Mesodermal cell (in vitro differentiated cells): ENCODE measurements around the gene GNB1L.

ENCODE experiments used
- H3K27ac ChIP-seq: 2 replicates; pipeline ENCODE4 v1.7.0; 2013; ENCODE audit warnings: mild to moderate bottlenecking, low read depth, low read length, moderate library complexity; ENCODE audit not compliant: severe bottlenecking
- H3K36me3 ChIP-seq: 2 replicates; pipeline ENCODE4 v1.7.1; 2013; ENCODE audit warnings: mild to moderate bottlenecking, low read length, moderate library complexity; ENCODE audit not compliant: control insufficient read depth, insufficient read depth
- H3K4me1 ChIP-seq: one replicate; pipeline ENCODE4 v1.7.1; 2013; ENCODE audit warnings: mild to moderate bottlenecking, low read length; ENCODE audit not compliant: insufficient read depth, control insufficient read depth, poor library complexity, severe bottlenecking
- H3K4me3 ChIP-seq: 2 replicates; pipeline ENCODE4 v1.7.0; 2013; ENCODE audit warnings: low read length, control low read depth, mild to moderate bottlenecking; ENCODE audit not compliant: insufficient read depth, poor library complexity, severe bottlenecking; ENCODE audit errors: extremely low read depth
- H3K9me3 ChIP-seq: 2 replicates; pipeline ENCODE4 v1.7.1; 2013; ENCODE audit warnings: mild to moderate bottlenecking, low read length, moderate library complexity; ENCODE audit not compliant: control insufficient read depth
- WGBS, 2 experiments: methylation state at CpG; one replicate each; pipeline ENCODE4 v1.1.5; 2013; ENCODE audit warnings: missing lambda C conversion rate in 2 of 2; ENCODE audit not compliant: insufficient coverage in 2 of 2; 5-methylcytosine and 5-hydroxymethylcytosine counted together

The GNB1L gene

DNA sequence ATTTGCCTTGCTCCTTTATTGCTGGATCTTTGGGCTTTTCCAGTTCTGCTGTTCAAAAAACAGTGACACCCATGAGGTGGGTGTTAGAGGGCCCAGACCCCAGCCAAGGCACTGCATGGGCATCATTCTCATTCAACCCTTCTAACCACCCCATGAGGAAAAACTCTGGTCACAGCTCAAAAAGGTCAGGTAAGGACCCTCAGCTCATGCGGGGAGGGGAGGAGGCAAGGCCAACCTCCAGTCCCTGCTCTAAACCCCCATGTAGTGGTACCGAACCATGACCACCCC, 7.4 kb downstream of the GNB1L start:
- H3K9me3 ChIP-seq, result no peaks in the 10 kb centered on the region
- no peak overlapping the region for H3K4me3 ChIP-seq
- 83 to 100% methylated on average over 1 of the region's 2 CpGs for WGBS, 2 experiments
- no peak overlapping the region for H3K27ac ChIP-seq
- peaks cover 34% of the 10 kb centered on the region for H3K4me1 ChIP-seq
- peaks cover 53% of the 10 kb centered on the region for H3K36me3 ChIP-seq

DNA sequence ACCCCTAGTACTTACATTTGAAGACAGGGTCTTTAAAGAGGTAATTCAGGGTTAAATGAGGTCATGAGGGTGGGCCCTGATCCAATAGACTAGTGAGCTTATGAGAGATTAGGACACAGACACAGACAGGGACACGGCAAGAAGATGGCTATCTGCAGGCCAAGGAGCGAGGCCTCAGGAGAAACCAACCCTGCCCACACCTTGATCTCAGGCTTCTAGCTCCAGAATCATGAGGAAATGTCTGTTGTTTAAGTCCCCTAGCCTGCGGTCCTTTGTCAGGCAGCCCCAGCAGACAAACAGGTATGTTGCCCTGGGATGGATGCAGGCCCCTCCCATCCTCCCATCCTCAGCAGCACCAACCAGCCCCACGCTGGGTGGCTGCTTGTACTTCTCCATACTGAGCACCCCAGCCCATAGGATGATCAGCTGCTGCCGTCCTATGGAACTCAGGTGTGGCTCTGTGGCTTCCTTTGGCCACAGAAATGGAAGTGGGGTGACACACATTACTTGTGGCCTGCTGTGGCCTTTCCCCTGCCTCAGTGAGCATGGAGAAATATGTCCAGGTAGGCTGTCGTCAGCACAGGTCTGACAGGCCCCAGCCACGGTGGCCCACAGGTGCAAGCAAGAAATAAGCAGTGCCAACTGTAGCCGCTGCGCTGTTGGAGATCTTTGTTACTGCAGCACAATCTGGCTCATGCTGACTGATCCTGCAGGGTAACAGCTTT, 7.9 kb downstream of the GNB1L start:
- H3K4me3 ChIP-seq, result no peak overlapping the region
- H3K9me3 ChIP-seq, result no peaks in the 10 kb centered on the region
- H3K27ac ChIP-seq, result no peak overlapping the region
- 95 to 98% methylated on average over 7 to 8 of the region's 9 CpGs for WGBS, 2 experiments
- peaks cover 48% of the 10 kb centered on the region for H3K36me3 ChIP-seq
- peaks cover 29% of the 10 kb centered on the region for H3K4me1 ChIP-seq

DNA sequence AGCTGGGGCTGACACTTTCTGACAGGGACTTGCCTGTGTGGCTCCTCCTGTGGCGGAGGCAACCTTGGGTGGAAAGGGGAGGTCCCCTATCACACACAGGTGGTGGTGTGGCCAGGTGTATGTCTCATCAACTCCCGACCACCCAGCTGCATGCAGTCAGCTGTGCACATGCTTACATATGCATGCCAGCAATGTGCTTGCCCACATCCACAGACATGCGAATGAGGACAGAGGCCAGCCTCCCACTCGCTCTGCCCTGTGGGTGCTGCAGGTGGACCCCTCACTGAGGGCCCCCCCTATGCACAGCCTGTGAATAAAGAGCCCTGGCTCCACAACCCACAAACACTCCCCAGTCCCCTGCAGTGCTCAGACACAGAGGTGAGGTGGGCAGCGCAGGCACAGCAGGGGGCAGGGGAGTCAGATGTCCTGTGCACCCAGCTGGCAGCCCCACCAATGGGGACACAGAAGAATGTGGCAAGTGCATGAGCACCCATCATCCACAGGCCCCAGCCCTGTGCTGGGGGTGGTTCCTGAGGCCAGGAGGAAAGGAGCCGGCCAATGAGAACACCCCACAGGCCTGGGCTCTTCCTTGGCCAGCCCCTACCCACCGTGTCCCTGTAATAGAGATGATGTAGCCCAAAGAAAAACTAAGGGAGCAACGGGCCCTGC, 9.5 kb downstream of the GNB1L start:
- H3K27ac ChIP-seq, result no peak overlapping the region
- H3K4me3 ChIP-seq, result no peak overlapping the region
- peaks cover 35% of the 10 kb centered on the region for H3K36me3 ChIP-seq
- peaks cover 20% of the 10 kb centered on the region for H3K4me1 ChIP-seq
- 88 to 92% methylated on average over 3 to 8 of the region's 8 CpGs for WGBS, 2 experiments
- no peaks in the 10 kb centered on the region for H3K9me3 ChIP-seq

DNA sequence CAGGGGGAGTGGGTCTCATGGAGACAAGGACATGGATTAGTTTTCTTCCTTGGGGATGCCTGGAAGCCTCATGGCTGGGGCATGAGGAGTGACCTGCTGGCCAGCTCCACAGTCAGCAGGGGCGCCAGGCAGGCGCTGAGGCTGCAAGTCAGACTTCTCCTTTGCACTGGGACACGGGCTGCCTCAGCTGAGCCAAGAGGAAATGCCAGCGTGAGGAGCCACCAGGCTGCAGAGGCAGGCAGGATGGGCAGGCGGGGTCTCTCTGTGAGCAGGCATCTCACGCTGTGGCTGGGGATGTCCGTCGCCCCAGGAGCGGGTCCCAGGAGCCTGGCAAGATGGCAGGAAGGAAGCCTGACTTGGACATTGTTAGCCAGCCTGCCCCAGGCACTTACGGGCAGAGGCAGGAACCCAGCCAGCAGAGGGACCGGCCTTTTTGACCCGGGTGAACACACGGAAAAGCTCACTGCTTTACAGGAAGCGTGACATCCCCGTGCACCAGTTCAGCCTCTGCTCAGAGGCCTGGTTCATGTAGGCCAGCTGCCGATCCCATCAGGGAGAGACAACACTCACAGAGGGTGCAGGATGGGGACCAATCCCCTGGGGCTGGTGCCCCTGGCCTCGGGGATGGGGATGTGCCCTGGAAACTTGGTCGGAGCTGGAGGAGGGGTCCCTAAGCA, 10.2 kb downstream of the GNB1L start:
- peaks cover 13% of the 10 kb centered on the region for H3K4me1 ChIP-seq
- H3K36me3 ChIP-seq, result peaks cover 28% of the 10 kb centered on the region
- H3K9me3 ChIP-seq, result no peaks in the 10 kb centered on the region
- 92 to 93% methylated on average over 15 to 18 of the region's 18 CpGs for WGBS, 2 experiments
- H3K27ac ChIP-seq, result no peak overlapping the region
- H3K4me3 ChIP-seq, result no peak overlapping the region

DNA sequence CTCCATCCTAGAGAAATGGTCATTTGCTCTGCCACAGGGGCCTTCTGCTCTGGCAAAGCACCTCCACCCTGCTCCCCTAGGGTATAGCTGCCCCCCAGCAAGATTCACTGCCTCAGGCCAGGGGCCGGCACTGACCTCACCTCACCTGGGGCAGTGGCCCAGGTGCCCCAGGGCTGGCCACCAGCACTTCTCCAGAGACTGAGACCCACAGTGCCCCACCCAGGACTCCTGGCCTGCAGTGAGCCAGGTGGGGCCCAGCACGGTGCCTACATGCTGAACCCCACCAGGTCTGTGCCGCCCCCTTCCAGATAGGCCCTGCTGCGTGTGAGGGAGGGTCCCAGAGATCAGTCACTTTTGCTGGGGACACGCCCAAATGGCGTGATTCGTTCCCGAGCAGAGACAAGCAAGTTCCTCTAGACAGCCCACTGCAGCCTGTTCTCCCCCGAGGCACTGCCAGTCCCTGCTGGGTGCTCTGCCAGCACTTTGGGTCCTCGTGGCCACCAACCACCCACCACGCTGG, 10.8 kb downstream of the GNB1L start:
- no peak overlapping the region for H3K4me3 ChIP-seq
- 92 to 95% methylated on average over 8 to 10 of the region's 11 CpGs for WGBS, 2 experiments
- peaks cover 22% of the 10 kb centered on the region for H3K36me3 ChIP-seq
- H3K9me3 ChIP-seq, result no peaks in the 10 kb centered on the region
- H3K27ac ChIP-seq, result no peak overlapping the region
- peaks cover 9% of the 10 kb centered on the region for H3K4me1 ChIP-seq

DNA sequence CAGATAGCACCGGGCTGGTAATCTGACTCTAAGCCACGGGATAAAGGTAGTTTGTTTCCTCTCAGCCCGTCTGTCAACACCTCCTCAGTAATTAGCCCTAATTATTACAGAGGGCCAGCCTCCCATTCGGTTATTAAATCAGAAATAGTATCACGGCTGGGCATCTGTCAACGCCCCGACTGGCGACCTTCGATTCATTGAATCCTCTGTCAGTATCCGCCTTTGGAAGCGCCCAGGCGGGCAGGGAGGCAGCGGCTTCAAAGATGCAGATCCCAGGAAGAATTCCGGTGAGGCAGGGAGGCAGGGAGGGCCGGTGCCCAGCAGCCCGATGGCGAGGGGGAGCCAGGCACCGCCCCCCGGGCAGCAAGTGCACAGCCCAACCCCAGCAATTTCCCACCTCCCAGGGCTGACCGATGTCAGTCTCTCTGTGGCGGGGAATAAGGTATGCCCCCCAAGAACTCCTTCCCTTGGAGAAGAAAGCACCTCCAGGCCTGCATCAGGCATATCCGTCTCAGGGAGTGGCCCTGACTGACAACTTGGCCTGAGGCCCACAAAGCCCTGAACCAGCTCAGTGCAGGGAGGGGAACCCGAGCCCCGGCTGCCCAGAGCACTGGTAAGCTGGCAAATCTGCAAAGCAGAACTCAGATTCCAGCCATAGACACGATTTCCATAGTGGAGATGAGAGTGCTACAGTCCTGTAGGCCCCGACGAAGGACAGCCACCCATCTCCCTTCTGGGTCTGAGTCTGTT, 11.4 kb downstream of the GNB1L start:
- peaks cover 16% of the 10 kb centered on the region for H3K36me3 ChIP-seq
- peaks cover 6% of the 10 kb centered on the region for H3K4me1 ChIP-seq
- 89 to 90% methylated on average over 25 of the region's 27 CpGs for WGBS, 2 experiments
- no peak overlapping the region for H3K4me3 ChIP-seq
- H3K27ac ChIP-seq, result no peak overlapping the region
- H3K9me3 ChIP-seq, result no peaks in the 10 kb centered on the region

DNA sequence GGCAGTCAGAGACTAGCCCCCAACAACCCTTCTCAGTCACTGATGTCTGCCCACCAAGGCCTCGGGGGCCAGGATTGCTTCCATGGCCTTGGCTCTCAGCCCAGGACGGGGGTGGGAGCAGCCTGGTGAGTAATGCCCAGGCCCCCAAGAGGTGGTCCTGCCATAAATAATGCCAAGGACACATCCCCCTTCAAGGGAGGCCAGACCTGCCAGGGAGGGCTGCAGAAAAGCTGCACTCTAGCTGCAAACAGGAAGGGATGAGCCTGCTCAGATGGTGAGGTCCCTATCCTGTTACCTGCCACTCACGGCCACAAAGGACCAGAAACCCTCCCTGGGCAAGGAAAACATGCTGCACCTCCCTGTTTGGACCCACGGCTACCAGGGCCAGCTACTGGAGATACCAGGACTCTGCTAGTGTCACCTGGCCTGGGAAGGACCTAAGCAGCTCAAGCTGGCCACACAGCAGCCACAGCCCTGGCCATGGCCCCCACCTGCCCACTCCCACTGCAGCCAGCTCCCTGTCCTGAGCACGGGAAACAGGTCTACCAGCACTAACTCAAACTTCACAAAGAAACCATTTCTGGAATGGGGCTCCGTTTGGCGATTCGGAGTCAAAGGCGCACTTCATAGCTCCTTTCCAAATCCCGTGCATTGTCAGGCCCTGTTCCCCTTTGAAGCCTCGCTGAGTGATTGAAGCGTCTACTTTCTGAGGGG, 12.1 kb downstream of the GNB1L start:
- H3K9me3 ChIP-seq, result no peaks in the 10 kb centered on the region
- H3K4me3 ChIP-seq, result no peak overlapping the region
- WGBS, 2 experiments, result 86 to 95% methylated on average over 10 to 12 of the region's 12 CpGs
- peaks cover 6% of the 10 kb centered on the region for H3K4me1 ChIP-seq
- H3K36me3 ChIP-seq, result peaks cover 9% of the 10 kb centered on the region
- no peak overlapping the region for H3K27ac ChIP-seq

DNA sequence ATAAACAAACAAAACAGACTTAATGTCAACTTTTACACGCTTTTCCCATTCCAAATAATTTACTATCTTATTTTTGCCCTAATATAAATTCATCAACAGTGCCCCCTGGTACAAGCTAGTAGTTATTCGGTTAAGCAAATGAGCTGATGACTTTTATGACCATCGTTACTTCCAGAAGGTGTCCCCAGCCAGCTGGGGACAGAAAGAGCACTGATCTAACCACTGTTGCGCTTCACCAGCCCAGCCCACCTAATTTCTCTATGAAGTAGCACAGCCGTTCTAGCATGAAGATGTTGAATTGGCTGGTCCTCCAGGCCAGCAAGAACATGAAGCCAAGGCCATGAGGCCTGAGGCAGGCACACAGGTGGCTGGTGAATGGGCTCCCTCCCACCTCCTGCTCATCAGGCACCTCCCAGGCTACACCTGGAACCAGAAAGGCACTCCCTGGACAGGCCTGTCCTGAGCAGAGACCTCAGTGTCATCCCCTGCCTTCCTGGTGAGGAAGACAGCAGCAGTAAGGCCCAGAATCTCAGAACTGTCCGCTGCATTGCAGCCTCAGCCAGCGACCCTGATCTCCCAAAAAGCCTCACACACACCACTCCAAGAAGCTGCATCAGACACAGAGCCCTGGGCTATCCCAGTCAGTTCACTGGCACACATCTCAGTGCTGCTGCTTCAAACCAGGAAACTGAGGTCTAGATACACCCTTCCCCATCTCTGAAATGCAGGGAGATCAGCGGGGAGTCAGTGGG, 12.9 kb downstream of the GNB1L start:
- WGBS, 2 experiments, result 94 to 95% methylated on average over 7 to 8 of the region's 8 CpGs
- Histone ChIP-seq H3K9me3 (no peaks in the 10 kb centered on the region), H3K36me3 (peaks cover 1% of the 10 kb centered on the region), H3K4me1 (peaks cover 6% of the 10 kb centered on the region), H3K4me3 (no peak overlapping the region), H3K27ac (no peak overlapping the region)

DNA sequence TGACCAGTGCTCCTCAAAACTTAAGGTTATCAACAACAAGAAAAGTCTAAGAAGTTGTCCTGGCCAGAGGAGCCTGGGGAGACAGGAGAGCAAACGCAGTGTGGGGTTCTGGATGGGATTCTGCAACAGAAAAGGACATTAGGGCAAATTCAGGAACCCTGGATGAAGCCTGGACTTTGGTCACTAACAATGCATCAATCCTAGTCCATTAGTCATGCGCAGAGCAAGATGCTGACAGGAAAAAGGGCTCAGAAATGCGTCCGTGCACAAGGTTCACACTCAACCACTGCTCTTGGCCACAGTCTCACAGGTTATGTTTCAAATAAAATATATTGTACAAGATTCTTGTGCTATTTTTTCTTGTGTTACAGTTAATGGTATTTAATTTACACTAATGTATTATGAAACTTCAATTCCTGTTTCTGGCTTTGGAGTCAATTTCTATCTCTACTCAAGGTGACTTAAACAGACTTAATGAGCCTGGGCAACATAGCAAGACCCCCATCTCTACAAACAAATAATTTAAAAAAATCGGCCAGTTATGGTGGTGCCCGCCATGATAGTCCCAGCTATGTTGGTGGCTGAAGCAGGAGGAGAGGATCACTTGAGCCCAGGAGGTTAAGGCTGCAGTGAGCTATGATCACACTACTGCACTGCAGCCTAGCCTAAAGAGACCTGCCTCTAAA, 13.6 kb downstream of the GNB1L start:
- H3K27ac ChIP-seq, result no peak overlapping the region
- H3K4me1 ChIP-seq, result peaks cover 6% of the 10 kb centered on the region
- H3K4me3 ChIP-seq, result no peak overlapping the region
- WGBS, 2 experiments, result 75 to 78% methylated on average over 1 to 2 of the region's 6 CpGs
- no peaks in the 10 kb centered on the region for H3K36me3 ChIP-seq
- H3K9me3 ChIP-seq, result no peaks in the 10 kb centered on the region
